Trophoblast cell (in vitro differentiated cells and primary cell): Measurements from ENCODE around the gene TMEM225.

Source experiments
- DNase-seq, 2 donors: peaks; one replicate each; pipeline ENCODE4 v3.0.0-alpha.2; 2016
- H2AFZ ChIP-seq: 2 replicates; pipeline ENCODE4 v1.6.1; 2013; ENCODE audit warnings: low read length, moderate library complexity, mild to moderate bottlenecking; ENCODE audit not compliant: insufficient read depth, poor library complexity
- H2AK5ac ChIP-seq: 2 replicates; pipeline ENCODE4 v1.6.1; 2013; ENCODE audit warnings: mild to moderate bottlenecking, low read length
- H2BK120ac ChIP-seq: 2 replicates; pipeline ENCODE4 v1.6.1; 2013; ENCODE audit warnings: low read length, mild to moderate bottlenecking, moderate library complexity; ENCODE audit not compliant: insufficient read depth, poor library complexity
- H2BK12ac ChIP-seq: 2 replicates; pipeline ENCODE4 v1.6.1; 2013; ENCODE audit warnings: mild to moderate bottlenecking, low read length, moderate library complexity
- H2BK5ac ChIP-seq: 2 replicates; pipeline ENCODE4 v1.6.1; 2013; ENCODE audit warnings: low read length, low read depth, moderate library complexity, mild to moderate bottlenecking; ENCODE audit not compliant: poor library complexity
- H3K14ac ChIP-seq: 2 replicates; pipeline ENCODE4 v1.6.1; 2013; ENCODE audit warnings: mild to moderate bottlenecking, low read length
- H3K18ac ChIP-seq: 2 replicates; pipeline ENCODE4 v1.6.1; 2013; ENCODE audit warnings: mild to moderate bottlenecking, low read length
- H3K23ac ChIP-seq: 2 replicates; pipeline ENCODE4 v1.6.1; 2013; ENCODE audit warnings: low read length
- H3K27ac ChIP-seq: 2 replicates; pipeline ENCODE4 v1.5.1; 2013; ENCODE audit warnings: low read depth, mild to moderate bottlenecking, inconsistent platforms, low read length, moderate library complexity
- H3K27me3 ChIP-seq: 2 replicates; pipeline ENCODE4 v1.6.1; 2013; ENCODE audit warnings: inconsistent platforms, mild to moderate bottlenecking, low read length, moderate library complexity; ENCODE audit not compliant: insufficient read depth
- H3K36me3 ChIP-seq, 2 experiments: 1 replicate in 1 of 2; 2 replicates in 1 of 2; pipeline ENCODE4 v1.6.1; 2013; ENCODE audit warnings: low read length in 2 of 2, mild to moderate bottlenecking in 2 of 2, moderate library complexity in 1 of 2; ENCODE audit not compliant: insufficient read depth in 2 of 2, control insufficient read depth in 1 of 2
- H3K4ac ChIP-seq: 2 replicates; pipeline ENCODE4 v1.6.1; 2013; ENCODE audit warnings: low read depth, mild to moderate bottlenecking, low read length, moderate library complexity
- H3K4me1 ChIP-seq, 2 experiments: 1 replicate in 1 of 2; 2 replicates in 1 of 2; pipeline ENCODE4 v1.6.1; 2013; ENCODE audit warnings: low read length in 2 of 2, mild to moderate bottlenecking in 2 of 2, moderate library complexity in 1 of 2; ENCODE audit not compliant: insufficient read depth in 2 of 2, control insufficient read depth in 1 of 2
- H3K4me2 ChIP-seq: 2 replicates; pipeline ENCODE4 v1.6.1; 2013; ENCODE audit warnings: inconsistent platforms, mild to moderate bottlenecking, low read length, moderate library complexity
- H3K4me3 ChIP-seq: 2 replicates; pipeline ENCODE4 v1.5.1; 2013; ENCODE audit warnings: mild to moderate bottlenecking, low read depth, low read length, inconsistent platforms
- H3K79me1 ChIP-seq: one replicate; pipeline ENCODE4 v1.6.1; 2013; ENCODE audit warnings: low read length
- H3K79me2 ChIP-seq: 2 replicates; pipeline ENCODE4 v1.6.1; 2013; ENCODE audit warnings: low read length, mild to moderate bottlenecking; ENCODE audit not compliant: control insufficient read depth, insufficient read depth, poor library complexity
- H3K9ac ChIP-seq: 2 replicates; pipeline ENCODE4 v1.6.1; 2013; ENCODE audit warnings: mild to moderate bottlenecking, low read length
- H3K9me3 ChIP-seq: 2 replicates; pipeline ENCODE4 v1.6.1; 2013; ENCODE audit warnings: low read depth, mild to moderate bottlenecking, control low read depth, inconsistent platforms, low read length; ENCODE audit not compliant: insufficient read depth
- H4K12ac ChIP-seq: 2 replicates; pipeline ENCODE4 v1.6.1; 2013; ENCODE audit warnings: low read depth, mild to moderate bottlenecking, low read length, moderate library complexity
- H4K8ac ChIP-seq: 2 replicates; pipeline ENCODE4 v1.6.1; 2013; ENCODE audit warnings: low read depth, mild to moderate bottlenecking, low read length, moderate library complexity
- H4K91ac ChIP-seq: one replicate; pipeline ENCODE4 v1.6.1; 2013; ENCODE audit warnings: low read depth, mild to moderate bottlenecking, low read length, moderate library complexity
- WGBS: extraction: QIAGEN DNeasy Blood & Tissue Kit; methylation state at CpG from one replicate; pipeline ENCODE4 v1.1.7; 2013; ENCODE audit warnings: missing lambda C conversion rate; ENCODE audit not compliant: insufficient read length, insufficient coverage; ENCODE audit errors: extremely low coverage; 5-methylcytosine and 5-hydroxymethylcytosine counted together

The TMEM225 gene

GRCh38 chr11:123856444-123856843 is 29.0 kb downstream of the TMEM225 start:
- no peak overlapping the region for H3K23ac ChIP-seq
- no peaks in the 10 kb centered on the region for H3K36me3 ChIP-seq
- H3K79me1 ChIP-seq: no peaks in the 10 kb centered on the region
- no peak overlapping the region for H4K91ac ChIP-seq
- no peak overlapping the region for H3K18ac ChIP-seq
- peaks cover 2% of the 10 kb centered on the region for H3K9me3 ChIP-seq
- H2BK120ac ChIP-seq: no peak overlapping the region
- H4K8ac ChIP-seq: no peak overlapping the region
- no peak overlapping the region for H4K12ac ChIP-seq
- no peak overlapping the region for H3K27ac ChIP-seq
- H3K4me1 ChIP-seq: no peaks in the 10 kb centered on the region
- no CpG with 5 or more reads among the region's 2 CpGs for WGBS
- H3K9ac ChIP-seq: no peak overlapping the region
- no peak overlapping the region for H3K4ac ChIP-seq
- H2BK12ac ChIP-seq: no peak overlapping the region
- no peaks in the 10 kb centered on the region for H3K27me3 ChIP-seq
- peak in 1 of 2 donors; percentile 36 for DNase-seq
- H2BK5ac ChIP-seq: no peak overlapping the region
- H2AFZ ChIP-seq: no peak overlapping the region
- no peak overlapping the region for H3K4me2 ChIP-seq
- no peaks in the 10 kb centered on the region for H3K79me2 ChIP-seq
- H3K4me3 ChIP-seq: no peak overlapping the region
- no peak overlapping the region for H2AK5ac ChIP-seq
- no peak overlapping the region for H3K14ac ChIP-seq

DNA sequence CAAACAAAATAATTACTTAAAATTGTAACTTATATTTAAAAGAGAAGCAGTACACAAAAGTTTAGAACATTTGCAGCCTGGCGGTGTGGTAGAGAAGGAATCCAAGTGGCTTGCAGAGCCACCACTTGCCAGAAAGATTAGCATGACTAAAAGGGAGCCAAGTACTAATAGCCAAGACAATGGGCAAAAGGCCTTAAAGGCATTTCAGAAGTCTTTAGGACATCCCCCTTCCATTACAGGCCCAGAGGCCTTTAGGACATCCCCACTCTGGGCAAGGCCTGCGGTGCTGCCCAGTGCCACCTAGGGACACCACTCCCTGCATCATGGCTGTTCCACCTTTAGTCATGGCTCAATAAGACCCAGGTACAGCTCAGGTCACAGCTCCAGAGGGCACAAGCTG is 32.4 kb downstream of the TMEM225 start:
- Histone ChIP-seq H3K36me3 (no peaks in the 10 kb centered on the region), H2BK12ac (no peak overlapping the region), H2BK120ac (no peak overlapping the region), H4K12ac (no peak overlapping the region), H4K91ac (no peak overlapping the region), H4K8ac (no peak overlapping the region), H3K4me3 (no peak overlapping the region), H2BK5ac (no peak overlapping the region), H3K4me2 (no peak overlapping the region), H3K4ac (no peak overlapping the region), H2AK5ac (no peak overlapping the region), H3K9me3 (peaks cover 5% of the 10 kb centered on the region), H3K27ac (no peak overlapping the region), H3K79me2 (no peaks in the 10 kb centered on the region), H2AFZ (no peak overlapping the region), H3K27me3 (no peaks in the 10 kb centered on the region), H3K9ac (no peak overlapping the region), H3K14ac (no peak overlapping the region), H3K4me1 (no peaks in the 10 kb centered on the region), H3K79me1 (no peaks in the 10 kb centered on the region), H3K18ac (no peak overlapping the region), H3K23ac (no peak overlapping the region)
- no peak for DNase-seq
- no CpG with 5 or more reads among the region's 2 CpGs for WGBS

DNA sequence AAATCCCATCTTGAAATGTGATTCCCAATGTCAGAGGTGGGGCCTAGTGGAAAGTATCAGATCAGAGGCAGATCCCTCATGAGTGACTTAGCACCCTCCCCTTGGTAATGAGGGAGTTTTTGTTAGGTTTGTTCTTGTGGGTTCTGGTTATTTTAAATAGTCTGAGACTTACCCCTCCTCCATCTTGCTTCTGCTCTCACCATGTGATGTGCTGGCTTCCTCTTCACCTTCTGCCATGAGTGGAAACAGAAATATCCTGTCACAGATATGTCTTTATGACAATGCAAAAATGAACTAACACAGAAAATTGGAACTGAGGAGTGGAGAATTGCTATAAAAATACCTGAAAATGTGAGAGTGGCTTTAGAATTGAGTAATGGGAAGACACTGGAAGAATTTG is 33.1 kb downstream of the TMEM225 start:
- Histone ChIP-seq H4K12ac (no peak overlapping the region), H3K23ac (no peak overlapping the region), H3K18ac (no peak overlapping the region), H2AFZ (no peak overlapping the region), H3K9ac (no peak overlapping the region), H2BK120ac (no peak overlapping the region), H2AK5ac (no peak overlapping the region), H3K14ac (no peak overlapping the region), H3K9me3 (peaks cover 5% of the 10 kb centered on the region), H3K27ac (no peak overlapping the region), H3K79me2 (no peaks in the 10 kb centered on the region), H3K4ac (no peak overlapping the region), H2BK12ac (no peak overlapping the region), H3K79me1 (no peaks in the 10 kb centered on the region), H3K4me1 (no peaks in the 10 kb centered on the region), H3K4me3 (no peak overlapping the region), H3K36me3 (no peaks in the 10 kb centered on the region), H2BK5ac (no peak overlapping the region), H3K27me3 (no peaks in the 10 kb centered on the region), H4K91ac (no peak overlapping the region), H4K8ac (no peak overlapping the region), H3K4me2 (no peak overlapping the region)
- no peak for DNase-seq

DNA sequence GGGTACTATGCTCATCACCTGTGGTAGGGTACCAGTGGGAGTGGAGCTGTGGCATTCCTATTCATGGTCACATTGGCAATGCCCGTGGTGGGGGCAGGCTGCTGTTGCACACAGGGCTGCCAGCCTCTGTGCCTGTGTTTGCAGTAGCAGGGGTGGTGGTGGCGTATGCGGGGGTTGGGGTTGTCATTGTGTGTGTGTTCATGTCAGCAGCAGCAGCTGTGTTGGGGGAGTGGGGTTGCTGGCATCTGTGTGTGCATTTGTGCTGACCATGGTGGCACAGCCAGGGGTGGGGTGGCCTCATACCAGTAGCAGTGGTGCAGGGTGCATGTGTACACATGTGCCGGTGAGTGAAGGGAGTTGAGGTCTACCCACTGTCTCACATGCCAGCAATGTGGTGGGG is 34.4 kb downstream of the TMEM225 start:
- no peak overlapping the region for H3K14ac ChIP-seq
- WGBS: no CpG with 5 or more reads among the region's 4 CpGs

More for the DNA sequence above, 34.4 kb downstream of the TMEM225 start:
- Histone ChIP-seq H3K4ac (no peak overlapping the region), H3K4me1 (no peaks in the 10 kb centered on the region), H2BK5ac (no peak overlapping the region), H3K27ac (no peak overlapping the region), H2AFZ (no peak overlapping the region), H3K4me2 (no peak overlapping the region), H3K23ac (no peak overlapping the region), H3K27me3 (no peaks in the 10 kb centered on the region), H4K12ac (no peak overlapping the region), H3K36me3 (no peaks in the 10 kb centered on the region), H2AK5ac (no peak overlapping the region), H2BK120ac (no peak overlapping the region), H3K79me1 (no peaks in the 10 kb centered on the region), H3K79me2 (no peaks in the 10 kb centered on the region), H3K4me3 (no peak overlapping the region), H4K8ac (no peak overlapping the region), H4K91ac (no peak overlapping the region), H3K18ac (no peak overlapping the region), H2BK12ac (no peak overlapping the region), H3K9me3 (peaks cover 5% of the 10 kb centered on the region), H3K9ac (no peak overlapping the region)
- no peak for DNase-seq
